ENCODE measurements around the gene SLC29A2.

Gene SLC29A2

DNA sequence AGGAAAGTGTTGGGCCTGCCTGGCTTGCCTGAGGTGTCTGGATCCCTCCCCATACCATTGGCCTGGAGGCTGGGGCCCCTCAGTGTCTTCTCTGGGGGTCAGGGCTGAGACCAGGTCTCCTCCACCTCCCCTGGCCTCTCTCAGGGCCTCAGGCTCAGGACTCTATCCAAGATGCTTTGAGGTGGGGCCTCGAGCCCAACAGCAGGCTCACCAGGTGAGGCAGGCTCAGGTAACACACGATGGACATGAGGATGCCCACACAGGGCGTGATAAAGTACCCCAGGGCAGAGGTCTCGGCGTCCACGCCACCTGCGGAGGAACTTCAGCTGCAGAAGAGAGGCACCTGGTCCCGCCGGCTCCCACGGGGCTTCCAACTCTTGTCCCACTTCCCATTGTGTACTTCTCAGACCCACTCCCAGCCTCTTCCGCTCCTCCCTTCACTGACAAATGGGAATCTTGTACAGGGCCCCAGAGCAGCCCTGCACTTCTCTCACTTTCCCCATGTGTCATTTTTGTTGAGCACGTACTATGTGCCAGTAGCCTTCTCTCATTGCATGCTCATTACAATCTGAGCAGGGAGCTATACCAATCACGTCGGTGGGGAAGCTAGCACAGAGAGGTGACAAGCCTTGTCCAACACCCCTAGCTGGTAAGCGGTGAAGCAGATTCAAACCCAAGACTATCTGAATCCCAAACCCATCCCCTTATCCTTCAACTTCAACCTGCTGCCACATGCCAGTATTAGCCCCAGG is 3.8 kb downstream of the SLC29A2 start:
- DNase-seq (ENCODE audit: low spot score), result no peak
- in situ Hi-C loops (cut with MboI; ENCODE audit: low pct_unique_long_range_greater_than_20kb, low sequenced_read_pairs, unreplicated experiment), result no loop called here
- TF ChIP-seq, protein P1, sequence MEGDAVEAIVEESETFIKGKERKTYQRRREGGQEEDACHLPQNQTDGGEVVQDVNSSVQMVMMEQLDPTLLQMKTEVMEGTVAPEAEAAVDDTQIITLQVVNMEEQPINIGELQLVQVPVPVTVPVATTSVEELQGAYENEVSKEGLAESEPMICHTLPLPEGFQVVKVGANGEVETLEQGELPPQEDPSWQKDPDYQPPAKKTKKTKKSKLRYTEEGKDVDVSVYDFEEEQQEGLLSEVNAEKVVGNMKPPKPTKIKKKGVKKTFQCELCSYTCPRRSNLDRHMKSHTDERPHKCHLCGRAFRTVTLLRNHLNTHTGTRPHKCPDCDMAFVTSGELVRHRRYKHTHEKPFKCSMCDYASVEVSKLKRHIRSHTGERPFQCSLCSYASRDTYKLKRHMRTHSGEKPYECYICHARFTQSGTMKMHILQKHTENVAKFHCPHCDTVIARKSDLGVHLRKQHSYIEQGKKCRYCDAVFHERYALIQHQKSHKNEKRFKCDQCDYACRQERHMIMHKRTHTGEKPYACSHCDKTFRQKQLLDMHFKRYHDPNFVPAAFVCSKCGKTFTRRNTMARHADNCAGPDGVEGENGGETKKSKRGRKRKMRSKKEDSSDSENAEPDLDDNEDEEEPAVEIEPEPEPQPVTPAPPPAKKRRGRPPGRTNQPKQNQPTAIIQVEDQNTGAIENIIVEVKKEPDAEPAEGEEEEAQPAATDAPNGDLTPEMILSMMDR (IDR thresholded peaks at IDR 0.05; ENCODE audit: extremely low read depth, insufficient read depth, missing control alignments), result no peak

DNA sequence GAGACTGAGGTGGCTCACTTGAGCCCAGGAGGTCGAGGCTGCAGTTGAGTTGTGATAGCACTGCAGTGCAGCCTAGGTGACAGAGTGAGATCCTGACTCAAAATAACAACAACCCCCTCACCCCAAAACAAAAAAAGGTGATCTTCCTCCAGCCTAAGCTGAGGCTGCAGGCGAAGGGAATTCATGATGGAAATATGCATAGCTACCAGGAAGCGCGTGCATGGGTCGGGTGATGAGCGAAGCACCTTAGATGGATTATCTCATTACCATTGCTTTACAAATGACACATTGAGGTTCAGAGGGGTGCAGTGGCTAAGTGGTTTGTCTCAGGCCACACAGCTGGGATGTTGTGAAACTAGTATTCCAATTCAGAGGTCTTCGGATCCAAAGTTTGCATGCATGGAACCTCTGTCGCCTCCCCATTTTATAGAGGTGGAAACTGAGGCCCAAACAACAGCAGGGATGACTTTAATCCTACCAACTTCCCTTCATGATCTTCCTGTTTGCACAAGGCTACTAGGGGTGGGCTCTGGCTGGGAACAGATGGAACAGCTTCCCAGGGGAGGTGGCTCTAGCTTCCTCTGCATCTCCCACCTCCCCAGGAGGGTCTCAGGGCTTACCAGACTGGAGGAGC is 4.6 kb downstream of the SLC29A2 start:
- in situ Hi-C loops (cut with MboI; ENCODE audit: low pct_unique_long_range_greater_than_20kb, low sequenced_read_pairs, unreplicated experiment), result no loop called here
- TF ChIP-seq, protein P1 (IDR thresholded peaks at IDR 0.05; ENCODE audit: extremely low read depth, insufficient read depth, missing control alignments), result no peak
- DNase-seq (ENCODE audit: low spot score), result peak; percentile 14

DNA sequence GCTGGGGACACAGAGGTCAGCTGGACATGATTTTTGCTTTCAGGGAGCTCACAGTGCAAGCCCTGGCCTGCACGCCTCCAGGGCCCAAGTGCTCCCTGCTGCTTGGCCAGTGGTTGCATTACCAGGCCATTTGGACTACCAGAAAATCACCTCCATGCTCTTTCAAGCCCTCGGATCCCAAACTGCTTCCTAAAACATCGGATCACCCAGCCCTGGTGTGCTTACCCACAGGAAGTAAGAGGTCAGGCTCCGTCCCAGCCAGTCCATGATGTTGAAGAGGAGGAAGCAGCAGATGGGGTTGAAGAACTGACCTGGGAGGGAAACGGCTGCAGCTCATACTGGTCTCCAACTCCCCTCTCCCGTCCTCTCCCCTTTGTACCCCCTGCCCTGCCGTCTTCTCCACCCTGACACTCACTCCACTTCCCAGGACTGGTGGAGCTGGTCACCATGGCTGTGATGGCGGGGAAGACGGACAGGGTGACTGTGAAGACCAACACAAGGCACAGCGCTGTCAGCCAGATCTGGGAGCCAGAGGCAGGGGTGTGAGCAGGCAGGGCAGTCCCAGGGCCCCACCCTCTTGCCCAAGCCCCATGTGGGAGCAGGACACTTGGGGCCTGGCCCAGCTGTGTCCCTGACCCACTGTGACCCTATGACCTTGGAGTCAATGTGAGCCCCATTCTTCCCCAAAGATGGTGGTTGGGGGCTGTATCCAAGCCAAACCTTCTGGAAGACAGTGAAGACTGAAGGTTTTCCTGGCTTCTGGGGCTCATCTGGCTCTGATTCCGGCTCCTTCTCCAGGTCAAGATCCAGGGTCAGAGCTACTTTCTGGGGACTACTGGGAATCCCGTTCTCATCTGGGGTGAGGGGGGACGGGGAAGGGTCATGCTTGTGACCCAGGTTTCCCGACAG is 5.6 kb downstream of the SLC29A2 start:
- TF ChIP-seq, protein P1 (IDR thresholded peaks at IDR 0.05; ENCODE audit: extremely low read depth, insufficient read depth, missing control alignments), result no peak
- DNase-seq (ENCODE audit: low spot score), result no peak
- in situ Hi-C loops (cut with MboI; ENCODE audit: low pct_unique_long_range_greater_than_20kb, low sequenced_read_pairs, unreplicated experiment), result no loop called here

DNA sequence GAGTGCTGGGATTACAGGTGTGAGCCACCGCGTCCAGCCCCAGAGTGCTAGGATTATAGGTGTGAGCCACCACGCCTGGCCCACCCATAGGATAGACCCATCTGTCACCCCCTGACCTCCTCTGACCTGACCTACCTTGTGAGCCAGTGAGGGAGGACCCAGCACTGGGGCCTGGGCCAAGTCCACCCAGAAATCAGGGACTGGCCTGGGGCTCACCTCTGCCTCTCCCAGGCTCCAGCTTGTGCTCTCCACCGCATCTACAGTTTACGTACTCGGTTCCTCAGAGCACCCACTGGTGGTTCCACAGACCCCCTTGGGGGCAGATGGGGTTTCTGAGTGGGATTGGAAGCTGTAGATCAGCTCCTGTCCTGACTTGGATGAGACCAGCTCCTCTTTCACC is 6.4 kb downstream of the SLC29A2 start:
- TF ChIP-seq, protein P1 (IDR thresholded peaks at IDR 0.05; ENCODE audit: extremely low read depth, insufficient read depth, missing control alignments), result no peak
- in situ Hi-C loops (cut with MboI; ENCODE audit: low pct_unique_long_range_greater_than_20kb, low sequenced_read_pairs, unreplicated experiment), result no loop called here
- no peak for DNase-seq (ENCODE audit: low spot score)

DNA sequence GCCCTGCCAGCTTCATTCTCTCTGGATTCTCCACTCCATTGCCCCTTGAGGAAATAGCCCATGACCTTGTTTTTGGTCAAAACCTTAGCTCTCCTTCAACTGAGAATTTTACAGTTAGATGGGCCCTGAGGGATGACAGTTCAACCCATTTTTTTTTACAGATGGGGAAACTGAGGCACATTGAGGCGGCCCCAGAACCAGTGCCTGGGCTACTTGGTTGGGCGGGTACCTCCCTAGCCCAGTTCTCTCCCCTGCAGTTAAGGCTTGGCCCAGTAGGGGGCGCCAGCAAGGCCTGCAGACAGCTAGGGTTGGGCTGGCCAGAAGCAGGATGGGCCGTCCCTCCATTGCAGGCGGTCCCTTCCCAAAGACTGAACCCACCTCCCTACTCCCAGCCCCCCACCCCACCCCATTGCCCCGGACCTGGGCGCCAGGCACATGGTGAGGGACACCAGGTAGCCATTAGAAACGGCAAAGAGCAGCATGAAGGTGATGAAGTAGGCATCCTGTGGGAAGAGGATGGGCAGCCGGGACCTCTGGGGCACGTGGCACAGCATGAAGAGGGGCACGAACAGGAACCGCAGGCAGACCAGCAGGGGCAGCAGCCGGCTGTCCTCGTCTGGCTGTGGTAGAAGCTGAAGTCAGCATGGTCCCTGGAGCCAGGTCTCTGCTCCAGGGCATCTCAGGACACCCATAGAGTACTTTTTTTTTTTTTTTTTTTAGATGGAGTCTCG is 7.6 kb downstream of the SLC29A2 start:
- peak; percentile 82 for DNase-seq (ENCODE audit: low spot score)
- in situ Hi-C loops (cut with MboI; ENCODE audit: low pct_unique_long_range_greater_than_20kb, low sequenced_read_pairs, unreplicated experiment), result no loop called here
- TF ChIP-seq, protein P1 (IDR thresholded peaks at IDR 0.05; ENCODE audit: extremely low read depth, insufficient read depth, missing control alignments), result peak; percentile 92

DNA sequence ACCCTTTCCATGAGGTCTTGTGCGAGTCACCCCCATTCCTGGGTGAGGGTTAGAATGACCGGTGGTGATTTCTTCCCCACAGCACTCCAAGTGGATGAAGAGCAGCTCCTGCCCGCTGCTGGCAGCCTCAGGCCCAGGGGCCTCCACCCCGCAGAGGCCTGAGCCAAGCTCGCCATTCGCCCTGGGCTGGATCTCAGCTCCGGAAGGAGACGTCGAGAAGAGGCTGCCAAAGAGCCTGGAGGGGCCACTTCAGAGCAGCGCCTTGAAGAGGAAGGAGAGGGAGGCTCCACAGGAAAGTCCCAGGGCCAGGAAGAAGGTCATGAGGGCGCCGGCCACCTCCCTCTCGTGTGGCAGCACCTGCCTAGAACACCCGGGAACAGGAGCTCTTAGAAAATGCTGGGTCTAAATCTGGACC is 8.4 kb downstream of the SLC29A2 start:
- in situ Hi-C loops (cut with MboI; ENCODE audit: low pct_unique_long_range_greater_than_20kb, low sequenced_read_pairs, unreplicated experiment), result no loop called here
- DNase-seq (ENCODE audit: low spot score), result no peak
- TF ChIP-seq, protein P1 (IDR thresholded peaks at IDR 0.05; ENCODE audit: extremely low read depth, insufficient read depth, missing control alignments), result no peak
